HepG2 (cell line): ENCODE measurements around the gene METTL16.

Experiments
- CEBPB ChIP-seq: IDR thresholded peaks from 2 replicates; pipeline ENCODE4 v1.6.1; 2011; ENCODE audit warnings: low read depth, low read length, improper control_type of control experiment, borderline replicate concordance
- HDAC2 ChIP-seq: sonication (generic); formaldehyde crosslinking; IDR thresholded peaks from 2 replicates; pipeline ENCODE4 v1.4.0; 2020; ENCODE audit warnings: missing genetic modification reagents
- NFE2L2 ChIP-seq: fragments of 150-350 bp; IDR thresholded peaks from 2 replicates; pipeline ENCODE4 v1.6.1; 2014; ENCODE audit warnings: low read length
- POLR2A ChIP-seq, 2 experiments: IDR thresholded peaks; 2 replicates each; pipeline ENCODE4 v1.6.1; 2011; ENCODE audit warnings: low read depth in 2 of 2, low read length in 2 of 2, mild to moderate bottlenecking in 1 of 2, moderate library complexity in 1 of 2; ENCODE audit not compliant: insufficient read depth in 1 of 2
- RXRB ChIP-seq: IDR thresholded peaks from 2 replicates; pipeline ENCODE4 v1.6.1; 2016; ENCODE audit warnings: borderline replicate concordance, missing genetic modification reagents, missing compliant biosample characterization
- SRSF9 ChIP-seq: fragments of 200-400 bp; formaldehyde crosslinking; IDR thresholded peaks from 2 replicates; pipeline ENCODE4 v1.6.1; 2018; ENCODE audit warnings: borderline replicate concordance, mild to moderate bottlenecking, low read depth, low read length; ENCODE audit not compliant: insufficient read depth, poor library complexity, severe bottlenecking
- ZNF543 ChIP-seq: sonication (generic); formaldehyde crosslinking; IDR thresholded peaks from 2 replicates; pipeline ENCODE4 v1.4.0; 2020; ENCODE audit warnings: mild to moderate bottlenecking, missing genetic modification reagents
- ZNF709 ChIP-seq: sonication (generic); formaldehyde crosslinking; IDR thresholded peaks from 2 replicates; pipeline ENCODE4 v1.5.0; 2020; ENCODE audit warnings: mild to moderate bottlenecking, missing genetic modification reagents
- TF ChIP-seq, protein P1 (sequence below): sonication (generic); formaldehyde crosslinking; IDR thresholded peaks from 2 replicates; pipeline ENCODE4 v1.8.0; 2022; ENCODE audit warnings: mild to moderate bottlenecking, missing genetic modification reagents

DNA sequence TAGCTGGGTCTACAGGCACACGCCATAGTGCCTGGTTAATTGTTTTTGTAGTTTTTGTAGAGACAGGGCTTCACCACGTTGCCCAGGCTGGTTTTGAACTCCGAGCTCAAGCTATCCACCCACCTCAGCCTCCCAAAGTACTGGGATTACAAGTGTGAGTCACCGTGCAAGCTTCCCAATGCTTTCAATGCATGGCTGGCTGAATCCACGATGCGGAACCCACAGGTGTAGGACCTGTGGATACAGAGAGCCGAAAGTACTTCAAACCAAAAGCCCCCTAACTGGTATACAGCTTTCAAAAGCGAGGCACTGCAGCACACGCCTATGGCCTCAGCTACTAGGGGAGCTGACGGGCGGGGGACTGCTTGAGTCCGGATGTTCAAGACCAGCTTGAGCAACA lies 44.8 kb downstream of the METTL16 start:
- TF ChIP-seq NFE2L2 (no peak), POLR2A (IDR thresholded peaks at IDR 0.05; ENCODE audit: insufficient read depth in 1 of 2, low read depth in 2 of 2, low read length in 2 of 2) (no peak), SRSF9 (no peak), ZNF709 (CRISPR knock-in tag) (no peak), ZNF543 (CRISPR knock-in tag) (no peak), CEBPB (no peak), HDAC2 (no peak), RXRB (CRISPR knock-in tag) (no peak)
- TF ChIP-seq, protein P1, sequence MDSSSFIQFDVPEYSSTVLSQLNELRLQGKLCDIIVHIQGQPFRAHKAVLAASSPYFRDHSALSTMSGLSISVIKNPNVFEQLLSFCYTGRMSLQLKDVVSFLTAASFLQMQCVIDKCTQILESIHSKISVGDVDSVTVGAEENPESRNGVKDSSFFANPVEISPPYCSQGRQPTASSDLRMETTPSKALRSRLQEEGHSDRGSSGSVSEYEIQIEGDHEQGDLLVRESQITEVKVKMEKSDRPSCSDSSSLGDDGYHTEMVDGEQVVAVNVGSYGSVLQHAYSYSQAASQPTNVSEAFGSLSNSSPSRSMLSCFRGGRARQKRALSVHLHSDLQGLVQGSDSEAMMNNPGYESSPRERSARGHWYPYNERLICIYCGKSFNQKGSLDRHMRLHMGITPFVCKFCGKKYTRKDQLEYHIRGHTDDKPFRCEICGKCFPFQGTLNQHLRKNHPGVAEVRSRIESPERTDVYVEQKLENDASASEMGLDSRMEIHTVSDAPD (CRISPR knock-in tag), result no peak
